Measurements from ENCODE around the gene INPP4B. TPM values are rescaled to one million over a fixed set of nuclear protein-coding genes. Genes with fewer than 3 reads are reported as not detected.
A peak's percentile ranks its signal among the peaks of the same experiment; 100 is the strongest.
"Not testable (repeated sequence)": the region's sequence is repeated elsewhere in the genome, so short reads cannot be mapped to it uniquely, and the experiment has no call there.

Gene INPP4B
- total RNA-seq, 1 donor from 2014 or later, result 78.7 TPM

- DNase-seq (ENCODE audit: low spot score), result no peak
These were observed 298.1 kb downstream of the INPP4B start for GRCh38 chr4:142547974-142548373.

GRCh38 chr4:142544594-142544993, 301.5 kb downstream of the INPP4B start:
- DNase-seq (ENCODE audit: low spot score), result no peak

GRCh38 chr4:142544039-142544438, 302.1 kb downstream of the INPP4B start:
- no peak for DNase-seq (ENCODE audit: low spot score)

GRCh38 chr4:142540483-142540804, 305.7 kb downstream of the INPP4B start:
- DNase-seq (ENCODE audit: low spot score), result no peak

GRCh38 chr4:142539796-142540482, 306.2 kb downstream of the INPP4B start:
- DNase-seq (ENCODE audit: low spot score), result no peak

- DNase-seq (ENCODE audit: low spot score), result no peak
These were observed 311.1 kb downstream of the INPP4B start for GRCh38 chr4:142535009-142535408.

- DNase-seq (ENCODE audit: low spot score), result no peak
These were observed 314.0 kb downstream of the INPP4B start for GRCh38 chr4:142532054-142532453.

- no peak for DNase-seq (ENCODE audit: low spot score)
These were observed 315.4 kb downstream of the INPP4B start for GRCh38 chr4:142530728-142531127.

GRCh38 chr4:142528433-142528832, 317.7 kb downstream of the INPP4B start:
- DNase-seq (ENCODE audit: low spot score), result no peak

- no peak for DNase-seq (ENCODE audit: low spot score)
These were observed 323.0 kb downstream of the INPP4B start for GRCh38 chr4:142523111-142523510.

GRCh38 chr4:142519342-142519741, 326.8 kb downstream of the INPP4B start:
- peak; percentile 2 for DNase-seq (ENCODE audit: low spot score)

- no peak for DNase-seq (ENCODE audit: low spot score)
These were observed 329.2 kb downstream of the INPP4B start for GRCh38 chr4:142516686-142517526.

GRCh38 chr4:142512161-142512560, 333.9 kb downstream of the INPP4B start:
- DNase-seq (ENCODE audit: low spot score), result no peak

- no peak for DNase-seq (ENCODE audit: low spot score)
These were observed 336.2 kb downstream of the INPP4B start for GRCh38 chr4:142509881-142510280.

- not testable (repeated sequence) for DNase-seq (ENCODE audit: low spot score)
These were observed 336.7 kb downstream of the INPP4B start for GRCh38 chr4:142509381-142509780.

- DNase-seq (ENCODE audit: low spot score), result no peak
These were observed 345.1 kb downstream of the INPP4B start for GRCh38 chr4:142500966-142501365.

GRCh38 chr4:142497606-142498005, 348.5 kb downstream of the INPP4B start:
- DNase-seq (ENCODE audit: low spot score), result no peak

GRCh38 chr4:142493255-142494110, 352.6 kb downstream of the INPP4B start:
- DNase-seq (ENCODE audit: low spot score), result no peak

- DNase-seq (ENCODE audit: low spot score), result no peak
These were observed 360.6 kb downstream of the INPP4B start for GRCh38 chr4:142485452-142485851.

GRCh38 chr4:142480244-142480643, 365.9 kb downstream of the INPP4B start:
- DNase-seq (ENCODE audit: low spot score), result no peak

GRCh38 chr4:142475663-142476062, 370.4 kb downstream of the INPP4B start:
- DNase-seq (ENCODE audit: low spot score), result no peak

GRCh38 chr4:142474398-142475087, 371.6 kb downstream of the INPP4B start:
- no peak for DNase-seq (ENCODE audit: low spot score)

All from umbilical cord (tissue), 2 donors.